Measurements from ENCODE around the gene SCYGR1.
"Not testable (repeated sequence)": the region's sequence is repeated elsewhere in the genome, so short reads cannot be mapped to it uniquely, and the experiment has no call there.

Gene SCYGR1

GRCh38 chr2:227387583-227387982 is at the start of gene SCYGR1:
Gene SCYGR1 (minus strand): TSS chr2:227387949. CDS start chr2:227387949, 0 bp downstream.
- not testable (repeated sequence) for DNase-seq (ENCODE audit: low read depth in 3 of 3)

- no peak for DNase-seq (ENCODE audit: low read depth in 3 of 3)
These were observed 48.9 kb upstream of the SCYGR1 start for GRCh38 chr2:227436436-227437174.

GRCh38 chr2:227433171-227433570 is 45.4 kb upstream of the SCYGR1 start:
- DNase-seq (ENCODE audit: low read depth in 3 of 3): no peak

- no peak for DNase-seq (ENCODE audit: low read depth in 3 of 3)
These were observed 42.9 kb upstream of the SCYGR1 start for GRCh38 chr2:227430639-227431038.

- no peak for DNase-seq (ENCODE audit: low read depth in 3 of 3)
These were observed 41.1 kb upstream of the SCYGR1 start for GRCh38 chr2:227428731-227429285.

- no peak for DNase-seq (ENCODE audit: low read depth in 3 of 3)
These were observed 36.1 kb upstream of the SCYGR1 start for GRCh38 chr2:227423656-227424499.

GRCh38 chr2:227420087-227421052 is 32.6 kb upstream of the SCYGR1 start:
- no peak for DNase-seq (ENCODE audit: low read depth in 3 of 3)

GRCh38 chr2:227416701-227417100 is 29.0 kb upstream of the SCYGR1 start:
- DNase-seq (ENCODE audit: low read depth in 3 of 3): no peak

- DNase-seq (ENCODE audit: low read depth in 3 of 3): no peak
These were observed 28.0 kb upstream of the SCYGR1 start for GRCh38 chr2:227415538-227416424.

GRCh38 chr2:227414846-227415245 is 27.1 kb upstream of the SCYGR1 start:
- no peak for DNase-seq (ENCODE audit: low read depth in 3 of 3)

GRCh38 chr2:227413371-227413770 is 25.6 kb upstream of the SCYGR1 start:
- DNase-seq (ENCODE audit: low read depth in 3 of 3): no peak

- no peak for DNase-seq (ENCODE audit: low read depth in 3 of 3)
These were observed 25.1 kb upstream of the SCYGR1 start for GRCh38 chr2:227412877-227413276.

GRCh38 chr2:227411990-227412350 is 24.2 kb upstream of the SCYGR1 start:
- DNase-seq (ENCODE audit: low read depth in 3 of 3): no peak

- DNase-seq (ENCODE audit: low read depth in 3 of 3): peak; percentile 35 to 71 (median 53)
These were observed 23.7 kb upstream of the SCYGR1 start for GRCh38 chr2:227411320-227411989.

GRCh38 chr2:227410191-227410590 is 22.4 kb upstream of the SCYGR1 start:
- no peak for DNase-seq (ENCODE audit: low read depth in 3 of 3)

GRCh38 chr2:227407591-227408151 is 19.9 kb upstream of the SCYGR1 start:
- DNase-seq (ENCODE audit: low read depth in 3 of 3): no peak

GRCh38 chr2:227406177-227407031 is 18.7 kb upstream of the SCYGR1 start:
- DNase-seq (ENCODE audit: low read depth in 3 of 3): no peak

GRCh38 chr2:227404585-227405271 is 17.0 kb upstream of the SCYGR1 start:
- DNase-seq (ENCODE audit: low read depth in 3 of 3): no peak

Measured in stimulated activated CD4-positive, alpha-beta T cell treated with anti-CD3 and anti-CD28 coated beads, TNF-alpha, amount 100 ng/mL, for 48 hours (primary cell).